ENCODE measurements around the gene ABHD18. TPM values are rescaled to one million over a fixed set of nuclear protein-coding genes. Genes with fewer than 3 reads are reported as not detected.
"Not testable (repeated sequence)": the region's sequence is repeated elsewhere in the genome, so short reads cannot be mapped to it uniquely, and the experiment has no call there.

The ABHD18 gene
- total RNA-seq, 2 experiments from 2014 or later, result 23.3 to 27.4 TPM

- no peak overlapping the region for H3K27ac Mint-ChIP-seq
- DNase-seq (no peak), ATAC-seq (ENCODE audit: low read depth) (no peak)
- POLR2A ChIA-PET, result interaction anchor here (0.9 kb wide), 1 partner anchor 41 kb away, joined by 3 read pairs; the partner anchor contains the start of genes ABHD18 and MFSD8
- peaks cover 34% of the 10 kb centered on the region for H3K36me3 Mint-ChIP-seq
- H3K27me3 Mint-ChIP-seq, result no peaks in the 10 kb centered on the region
- peaks cover 4% of the 10 kb centered on the region for H3K4me1 Mint-ChIP-seq
- H3K4me3 Mint-ChIP-seq, result no peak overlapping the region
- no peaks in the 10 kb centered on the region for H3K9me3 Mint-ChIP-seq
These were observed 41.4 kb downstream of the ABHD18 start for GRCh38 chr4:128006592-128006991.

- H3K27me3 Mint-ChIP-seq, result no peaks in the 10 kb centered on the region
- no peaks in the 10 kb centered on the region for H3K4me1 Mint-ChIP-seq
- ATAC-seq (ENCODE audit: low read depth) (no peak), DNase-seq (no peak)
- no peak overlapping the region for H3K27ac Mint-ChIP-seq
- H3K9me3 Mint-ChIP-seq, result no peaks in the 10 kb centered on the region
- POLR2A ChIA-PET, result no interaction called here
- no peak overlapping the region for H3K4me3 Mint-ChIP-seq
- H3K36me3 Mint-ChIP-seq, result peaks cover 38% of the 10 kb centered on the region
These were observed 44.2 kb downstream of the ABHD18 start for GRCh38 chr4:128009428-128009827.

GRCh38 chr4:128025319-128025718 lies 60.1 kb downstream of the ABHD18 start:
- Mint-ChIP-seq H3K4me1 (no peaks in the 10 kb centered on the region), H3K4me3 (no peak overlapping the region), H3K9me3 (no peaks in the 10 kb centered on the region), H3K27me3 (no peaks in the 10 kb centered on the region), H3K36me3 (peaks cover 31% of the 10 kb centered on the region), H3K27ac (no peak overlapping the region)
- POLR2A ChIA-PET, result no interaction called here
- DNase-seq (no peak), ATAC-seq (ENCODE audit: low read depth) (no peak)

GRCh38 chr4:128029907-128030306 lies 64.7 kb downstream of the ABHD18 start:
- H3K9me3 Mint-ChIP-seq, result no peaks in the 10 kb centered on the region
- no peak overlapping the region for H3K4me3 Mint-ChIP-seq
- H3K27me3 Mint-ChIP-seq, result no peaks in the 10 kb centered on the region
- H3K27ac Mint-ChIP-seq, result no peak overlapping the region
- no peak for ATAC-seq (ENCODE audit: low read depth)
- DNase-seq, result no peak
- H3K36me3 Mint-ChIP-seq, result peaks cover 12% of the 10 kb centered on the region
- H3K4me1 Mint-ChIP-seq, result no peaks in the 10 kb centered on the region
- POLR2A ChIA-PET, result no interaction called here

- Mint-ChIP-seq H3K36me3 (peaks cover 9% of the 10 kb centered on the region), H3K27ac (no peak overlapping the region), H3K4me1 (no peaks in the 10 kb centered on the region), H3K27me3 (no peaks in the 10 kb centered on the region), H3K4me3 (no peak overlapping the region), H3K9me3 (no peaks in the 10 kb centered on the region)
- POLR2A ChIA-PET, result no interaction called here
- ATAC-seq (ENCODE audit: low read depth) (no peak), DNase-seq (no peak)
These were observed 66.7 kb downstream of the ABHD18 start for GRCh38 chr4:128031756-128032384.

- no peak overlapping the region for H3K27ac Mint-ChIP-seq
- POLR2A ChIA-PET, result no interaction called here
- H3K36me3 Mint-ChIP-seq, result peaks cover 3% of the 10 kb centered on the region
These were observed 74.4 kb downstream of the ABHD18 start for GRCh38 chr4:128039568-128039967.

GRCh38 chr4:128047019-128047418 lies 81.8 kb downstream of the ABHD18 start:
- not testable (repeated sequence) for H3K36me3 Mint-ChIP-seq

More at GRCh38 chr4:128039568-128039967, 74.4 kb downstream of the ABHD18 start:
- Mint-ChIP-seq H3K9me3 (no peaks in the 10 kb centered on the region), H3K4me1 (no peaks in the 10 kb centered on the region), H3K27me3 (no peaks in the 10 kb centered on the region), H3K4me3 (no peak overlapping the region)
- DNase-seq (no peak), ATAC-seq (ENCODE audit: low read depth) (no peak)

GRCh38 chr4:128047514-128047913 lies 82.3 kb downstream of the ABHD18 start:
- H3K27ac Mint-ChIP-seq; H3K36me3 Mint-ChIP-seq; H3K4me1 Mint-ChIP-seq; H3K27me3 Mint-ChIP-seq; ATAC-seq (ENCODE audit: low read depth); H3K4me3 Mint-ChIP-seq; POLR2A ChIA-PET; DNase-seq; H3K9me3 Mint-ChIP-seq: not testable (repeated sequence)

More at GRCh38 chr4:128047019-128047418, 81.8 kb downstream of the ABHD18 start:
- H3K4me3 Mint-ChIP-seq; DNase-seq; H3K27ac Mint-ChIP-seq; H3K4me1 Mint-ChIP-seq; POLR2A ChIA-PET; ATAC-seq (ENCODE audit: low read depth); H3K9me3 Mint-ChIP-seq; H3K27me3 Mint-ChIP-seq: not testable (repeated sequence)

GRCh38 chr4:128051229-128051628 lies 86.0 kb downstream of the ABHD18 start:
- POLR2A ChIA-PET, result interaction anchor here (0.7 kb wide), 1 partner anchor 87 kb away, joined by 4 read pairs; no protein-coding TSS in a partner anchor
- H3K27me3 Mint-ChIP-seq; H3K9me3 Mint-ChIP-seq; ATAC-seq (ENCODE audit: low read depth); H3K36me3 Mint-ChIP-seq; H3K27ac Mint-ChIP-seq; H3K4me3 Mint-ChIP-seq; DNase-seq; H3K4me1 Mint-ChIP-seq: not testable (repeated sequence)

GRCh38 chr4:128054907-128055306 lies 89.7 kb downstream of the ABHD18 start:
- not testable (repeated sequence) for H3K36me3 Mint-ChIP-seq; DNase-seq; H3K27me3 Mint-ChIP-seq; ATAC-seq (ENCODE audit: low read depth); H3K4me3 Mint-ChIP-seq; H3K9me3 Mint-ChIP-seq; H3K27ac Mint-ChIP-seq; H3K4me1 Mint-ChIP-seq
- POLR2A ChIA-PET, result interaction anchor here (0.6 kb wide), 1 partner anchor 18 kb away, joined by 3 read pairs; no protein-coding TSS in a partner anchor

- not testable (repeated sequence) for ATAC-seq (ENCODE audit: low read depth); H3K27me3 Mint-ChIP-seq
These were observed 90.4 kb downstream of the ABHD18 start for GRCh38 chr4:128055441-128056206.

GRCh38 chr4:128056396-128056795 lies 91.2 kb downstream of the ABHD18 start:
- Mint-ChIP-seq H3K36me3 (no peaks in the 10 kb centered on the region), H3K27me3 (peaks cover 5% of the 10 kb centered on the region), H3K4me1 (peaks cover 5% of the 10 kb centered on the region), H3K4me3 (no peak overlapping the region), H3K9me3 (no peaks in the 10 kb centered on the region), H3K27ac (no peak overlapping the region)
- DNase-seq (no peak), ATAC-seq (ENCODE audit: low read depth) (no peak)
- POLR2A ChIA-PET, result interaction anchor here (0.6 kb wide), 1 partner anchor 274 kb away, joined by 3 read pairs; no protein-coding TSS in a partner anchor

More at GRCh38 chr4:128055441-128056206, 90.4 kb downstream of the ABHD18 start:
- H3K9me3 Mint-ChIP-seq, H3K27ac Mint-ChIP-seq, H3K4me1 Mint-ChIP-seq, DNase-seq, H3K4me3 Mint-ChIP-seq, H3K36me3 Mint-ChIP-seq: not testable (repeated sequence)
- POLR2A ChIA-PET, result interaction anchor here (0.6 kb wide), 1 partner anchor 19 kb away, joined by 3 read pairs; no protein-coding TSS in a partner anchor

- H3K27ac Mint-ChIP-seq, result peak overlapping the region; percentile 87
- no peak for DNase-seq
- peaks cover 3% of the 10 kb centered on the region for H3K27me3 Mint-ChIP-seq
- POLR2A ChIA-PET, result interaction anchor here (0.9 to 3.4 kb wide), 7 partner anchors 16 to 228 kb away, joined by 3 to 44 read pairs (median 4); partner anchors contain the start of genes ABHD18, MFSD8, PGRMC2 and PLK4
- ATAC-seq (ENCODE audit: low read depth), result no peak
- H3K4me1 Mint-ChIP-seq, result peaks cover 9% of the 10 kb centered on the region
- H3K4me3 Mint-ChIP-seq, result peak overlapping the region; percentile 83
- H3K36me3 Mint-ChIP-seq, result no peaks in the 10 kb centered on the region
- H3K9me3 Mint-ChIP-seq, result no peaks in the 10 kb centered on the region
These were observed 95.0 kb downstream of the ABHD18 start for GRCh38 chr4:128060121-128060698.

Measured in activated naive CD8-positive, alpha-beta T cell treated with anti-CD3 and anti-CD28 coated beads, Interleukin-2, amount 10 ng/mL, durations not matched to agents 7 days and 5 days (primary cell).